ENCODE measurements around the gene ZFAND3. TPM values are rescaled to one million over a fixed set of nuclear protein-coding genes. Genes with fewer than 3 reads are reported as not detected.

Gene ZFAND3
- total and polyA plus RNA-seq, 12 donors: 21.4 to 163 (median 46.3) TPM

Small RNAs within 50 kb of the gene (small RNA-seq; reads per million reads assigned to genes)
- gene RN7SL285P (0 reads per million in 2 donors), gene RNU1-87P (0 reads per million in 2 donors)

Other genes starting within 250 kb of the ZFAND3 start
- gene MDGA1, start 121.8 kb upstream of the ZFAND3 start, total RNA-seq: 10 to 100 TPM in 2 of 9 donors, 1 to 10 TPM in 7; 1.5 to 12.6 (median 5.0) TPM
- gene MDGA1, start 121.8 kb upstream of the ZFAND3 start, polyA plus RNA-seq: 10 to 100 TPM in 1 of 3 donors, 1 to 10 TPM in 2; 3.4 to 14.4 (median 8.0) TPM

Data from adrenal gland (tissue), 12 donors.